Trophoblast cell (in vitro differentiated cells and primary cell): ENCODE results near the gene ANKRD39.

Source experiments
- DNase-seq, 2 donors: peaks; one replicate each; pipeline ENCODE4 v3.0.0-alpha.2; 2016
- H2AFZ ChIP-seq: 2 replicates; pipeline ENCODE4 v1.6.1; 2013; ENCODE audit warnings: low read length, moderate library complexity, mild to moderate bottlenecking; ENCODE audit not compliant: insufficient read depth, poor library complexity
- H2AK5ac ChIP-seq: 2 replicates; pipeline ENCODE4 v1.6.1; 2013; ENCODE audit warnings: mild to moderate bottlenecking, low read length
- H2BK120ac ChIP-seq: 2 replicates; pipeline ENCODE4 v1.6.1; 2013; ENCODE audit warnings: low read length, mild to moderate bottlenecking, moderate library complexity; ENCODE audit not compliant: insufficient read depth, poor library complexity
- H2BK12ac ChIP-seq: 2 replicates; pipeline ENCODE4 v1.6.1; 2013; ENCODE audit warnings: mild to moderate bottlenecking, low read length, moderate library complexity
- H2BK5ac ChIP-seq: 2 replicates; pipeline ENCODE4 v1.6.1; 2013; ENCODE audit warnings: low read length, low read depth, moderate library complexity, mild to moderate bottlenecking; ENCODE audit not compliant: poor library complexity
- H3K14ac ChIP-seq: 2 replicates; pipeline ENCODE4 v1.6.1; 2013; ENCODE audit warnings: mild to moderate bottlenecking, low read length
- H3K18ac ChIP-seq: 2 replicates; pipeline ENCODE4 v1.6.1; 2013; ENCODE audit warnings: mild to moderate bottlenecking, low read length
- H3K23ac ChIP-seq: 2 replicates; pipeline ENCODE4 v1.6.1; 2013; ENCODE audit warnings: low read length
- H3K27ac ChIP-seq: 2 replicates; pipeline ENCODE4 v1.5.1; 2013; ENCODE audit warnings: low read depth, mild to moderate bottlenecking, inconsistent platforms, low read length, moderate library complexity
- H3K27me3 ChIP-seq: 2 replicates; pipeline ENCODE4 v1.6.1; 2013; ENCODE audit warnings: inconsistent platforms, mild to moderate bottlenecking, low read length, moderate library complexity; ENCODE audit not compliant: insufficient read depth
- H3K36me3 ChIP-seq, 2 experiments: 1 replicate in 1 of 2; 2 replicates in 1 of 2; pipeline ENCODE4 v1.6.1; 2013; ENCODE audit warnings: low read length in 2 of 2, mild to moderate bottlenecking in 2 of 2, moderate library complexity in 1 of 2; ENCODE audit not compliant: insufficient read depth in 2 of 2, control insufficient read depth in 1 of 2
- H3K4ac ChIP-seq: 2 replicates; pipeline ENCODE4 v1.6.1; 2013; ENCODE audit warnings: low read depth, mild to moderate bottlenecking, low read length, moderate library complexity
- H3K4me1 ChIP-seq, 2 experiments: 1 replicate in 1 of 2; 2 replicates in 1 of 2; pipeline ENCODE4 v1.6.1; 2013; ENCODE audit warnings: low read length in 2 of 2, mild to moderate bottlenecking in 2 of 2, moderate library complexity in 1 of 2; ENCODE audit not compliant: insufficient read depth in 2 of 2, control insufficient read depth in 1 of 2
- H3K4me2 ChIP-seq: 2 replicates; pipeline ENCODE4 v1.6.1; 2013; ENCODE audit warnings: inconsistent platforms, mild to moderate bottlenecking, low read length, moderate library complexity
- H3K4me3 ChIP-seq: 2 replicates; pipeline ENCODE4 v1.5.1; 2013; ENCODE audit warnings: mild to moderate bottlenecking, low read depth, low read length, inconsistent platforms
- H3K79me1 ChIP-seq: one replicate; pipeline ENCODE4 v1.6.1; 2013; ENCODE audit warnings: low read length
- H3K79me2 ChIP-seq: 2 replicates; pipeline ENCODE4 v1.6.1; 2013; ENCODE audit warnings: low read length, mild to moderate bottlenecking; ENCODE audit not compliant: control insufficient read depth, insufficient read depth, poor library complexity
- H3K9ac ChIP-seq: 2 replicates; pipeline ENCODE4 v1.6.1; 2013; ENCODE audit warnings: mild to moderate bottlenecking, low read length
- H3K9me3 ChIP-seq: 2 replicates; pipeline ENCODE4 v1.6.1; 2013; ENCODE audit warnings: low read depth, mild to moderate bottlenecking, control low read depth, inconsistent platforms, low read length; ENCODE audit not compliant: insufficient read depth
- H4K12ac ChIP-seq: 2 replicates; pipeline ENCODE4 v1.6.1; 2013; ENCODE audit warnings: low read depth, mild to moderate bottlenecking, low read length, moderate library complexity
- H4K8ac ChIP-seq: 2 replicates; pipeline ENCODE4 v1.6.1; 2013; ENCODE audit warnings: low read depth, mild to moderate bottlenecking, low read length, moderate library complexity
- H4K91ac ChIP-seq: one replicate; pipeline ENCODE4 v1.6.1; 2013; ENCODE audit warnings: low read depth, mild to moderate bottlenecking, low read length, moderate library complexity
- WGBS: extraction: QIAGEN DNeasy Blood & Tissue Kit; methylation state at CpG from one replicate; pipeline ENCODE4 v1.1.7; 2013; ENCODE audit warnings: missing lambda C conversion rate; ENCODE audit not compliant: insufficient read length, insufficient coverage; ENCODE audit errors: extremely low coverage; 5-methylcytosine and 5-hydroxymethylcytosine counted together

Gene ANKRD39

DNA sequence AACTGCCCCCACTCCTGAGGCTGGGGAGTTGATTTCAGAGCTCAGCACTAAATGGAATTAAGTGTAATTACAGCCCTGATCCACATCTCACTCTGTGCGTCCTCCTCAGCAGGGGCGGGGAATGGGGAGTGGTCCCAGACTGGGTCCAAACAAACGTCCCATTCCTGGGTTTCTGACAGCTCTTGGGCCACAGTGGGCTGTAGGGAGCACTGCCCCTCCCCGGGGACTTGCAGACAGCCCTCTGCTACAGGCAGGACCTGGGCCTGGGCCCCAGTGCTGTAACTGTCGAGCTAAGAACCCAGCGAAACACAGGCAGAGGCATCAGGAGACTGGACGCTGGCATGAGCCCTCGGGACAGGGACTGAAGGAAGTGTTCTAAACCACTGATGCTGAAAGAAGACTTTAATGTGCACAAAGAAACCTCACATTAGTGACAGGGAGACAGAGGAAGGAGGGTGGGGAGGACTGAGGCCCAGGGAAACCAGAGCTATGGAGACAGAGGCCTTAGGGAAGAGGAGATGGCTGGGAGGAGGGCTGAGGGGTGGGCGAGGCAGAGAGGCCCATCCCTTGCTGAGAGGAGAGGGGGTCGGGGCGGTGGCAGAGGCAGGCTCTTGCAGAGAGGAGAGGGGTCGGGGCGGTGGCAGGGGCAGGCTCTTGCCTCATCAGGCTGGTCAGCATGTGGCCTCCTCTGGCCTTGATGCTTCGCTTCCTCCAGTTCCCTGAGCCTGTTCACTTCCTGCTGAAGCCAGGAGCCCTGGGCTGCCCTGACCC, 17.9 kb upstream of the ANKRD39 start:
- H3K27me3 ChIP-seq: no peaks in the 10 kb centered on the region
- H4K91ac ChIP-seq: peak overlapping the region; percentile 90
- H3K4me2 ChIP-seq: no peak overlapping the region
- no peaks in the 10 kb centered on the region for H3K36me3 ChIP-seq
- peak overlapping the region; percentile 48 for H2BK120ac ChIP-seq
- DNase-seq: peak in 1 of 2 donors; percentile 31
- peak overlapping the region; percentile 70 for H3K18ac ChIP-seq
- peaks cover 4% of the 10 kb centered on the region for H3K9me3 ChIP-seq
- peaks cover 11% of the 10 kb centered on the region for H3K79me2 ChIP-seq
- peak overlapping the region; percentile 75 for H2BK12ac ChIP-seq
- H3K23ac ChIP-seq: no peak overlapping the region
- WGBS: no CpG with 5 or more reads among the region's 14 CpGs
- peak overlapping the region; percentile 1 for H4K8ac ChIP-seq
- H3K14ac ChIP-seq: peak overlapping the region; percentile 74
- H3K4me3 ChIP-seq: no peak overlapping the region
- H3K4me1 ChIP-seq: peaks cover 52 to 62% of the 10 kb centered on the region in 2 experiments
- H3K27ac ChIP-seq: peak overlapping the region; percentile 14
- H4K12ac ChIP-seq: no peak overlapping the region
- no peak overlapping the region for H3K9ac ChIP-seq
- H2AFZ ChIP-seq: no peak overlapping the region
- H2AK5ac ChIP-seq: peak overlapping the region; percentile 96
- H3K4ac ChIP-seq: peak overlapping the region; percentile 5
- H3K79me1 ChIP-seq: peaks cover 60% of the 10 kb centered on the region
- H2BK5ac ChIP-seq: peak overlapping the region; percentile 2

DNA sequence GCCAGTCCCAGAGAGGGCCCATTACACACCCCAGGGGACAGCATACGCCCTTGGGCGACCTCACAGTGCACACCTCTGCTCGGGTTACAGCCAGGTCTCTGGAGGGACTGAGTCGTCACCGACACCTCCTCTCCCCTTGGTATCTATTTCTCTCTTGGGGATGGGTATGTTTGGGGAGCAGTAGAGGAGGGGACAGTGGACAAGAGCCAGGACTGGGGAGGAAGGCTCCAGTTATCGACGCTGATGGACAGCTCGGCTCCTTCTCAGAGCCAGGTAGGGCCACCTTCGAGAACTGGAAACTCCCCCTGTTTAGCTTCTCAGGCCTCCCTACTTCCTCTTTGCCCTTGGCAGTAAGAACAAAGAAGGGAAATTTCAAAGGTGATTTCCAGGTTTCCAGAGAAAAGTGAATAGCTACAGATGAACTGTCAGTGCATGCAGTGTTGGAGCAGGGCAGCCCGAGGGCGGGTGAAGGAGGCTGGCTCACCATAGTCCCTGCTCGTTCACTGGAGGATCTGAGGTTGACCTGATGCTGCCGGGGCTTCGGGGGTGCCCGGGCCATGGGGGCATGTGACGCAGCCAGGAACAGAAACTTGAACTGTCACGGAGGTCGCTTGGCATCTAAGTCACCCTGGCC, 16.5 kb upstream of the ANKRD39 start:
- H3K79me1 ChIP-seq: peaks cover 68% of the 10 kb centered on the region
- peak overlapping the region; percentile 70 for H3K18ac ChIP-seq
- peak in 1 of 2 donors; percentile 44 for DNase-seq
- no peak overlapping the region for H3K4me3 ChIP-seq
- H2BK120ac ChIP-seq: peak overlapping the region; percentile 77
- H2AFZ ChIP-seq: peak overlapping the region; percentile 13
- peak overlapping the region; percentile 90 for H4K91ac ChIP-seq
- H2BK12ac ChIP-seq: peak overlapping the region; percentile 75
- H3K79me2 ChIP-seq: peaks cover 20% of the 10 kb centered on the region
- H3K9me3 ChIP-seq: peaks cover 4% of the 10 kb centered on the region
- H3K36me3 ChIP-seq: no peaks in the 10 kb centered on the region
- peak overlapping the region; percentile 79 for H2BK5ac ChIP-seq
- H3K9ac ChIP-seq: no peak overlapping the region
- no peaks in the 10 kb centered on the region for H3K27me3 ChIP-seq
- H4K8ac ChIP-seq: peak overlapping the region; percentile 69
- H3K27ac ChIP-seq: peak overlapping the region; percentile 90
- H3K14ac ChIP-seq: peak overlapping the region; percentile 78
- H3K23ac ChIP-seq: no peak overlapping the region
- H3K4ac ChIP-seq: peak overlapping the region; percentile 3
- H3K4me1 ChIP-seq: peaks cover 45 to 57% of the 10 kb centered on the region in 2 experiments
- peak overlapping the region; percentile 96 for H2AK5ac ChIP-seq
- peak overlapping the region; percentile 37 for H3K4me2 ChIP-seq
- WGBS: no CpG with 5 or more reads among the region's 18 CpGs
- H4K12ac ChIP-seq: no peak overlapping the region

DNA sequence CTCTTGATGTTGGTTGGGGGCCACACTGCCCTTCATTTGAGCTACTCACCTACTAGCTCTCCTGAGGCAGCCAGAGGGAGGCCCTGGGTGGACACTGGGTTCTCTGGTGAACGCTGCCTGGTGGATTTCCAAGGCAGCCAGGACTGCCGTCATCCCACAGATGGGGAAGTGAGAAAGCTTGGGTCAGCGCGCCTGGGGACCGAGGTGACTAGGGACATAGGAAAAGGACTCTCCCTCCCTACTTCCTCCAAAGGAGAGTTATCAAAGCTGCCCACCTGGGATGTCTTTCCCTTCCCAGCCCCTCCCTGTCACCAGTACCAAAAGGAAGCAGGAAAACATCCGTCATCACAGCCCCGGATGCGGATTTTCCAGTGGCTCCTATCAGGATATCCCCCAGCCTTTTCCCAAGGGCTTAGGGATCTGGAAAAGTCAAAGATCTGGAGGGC, 15.9 kb upstream of the ANKRD39 start:
- peak overlapping the region; percentile 35 for H3K4ac ChIP-seq
- peaks cover 72% of the 10 kb centered on the region for H3K79me1 ChIP-seq
- H2AK5ac ChIP-seq: peak overlapping the region; percentile 73
- H4K8ac ChIP-seq: peak overlapping the region; percentile 69
- H3K4me2 ChIP-seq: peak overlapping the region; percentile 37
- peak overlapping the region; percentile 78 for H3K14ac ChIP-seq
- H2BK120ac ChIP-seq: peak overlapping the region; percentile 77
- no peaks in the 10 kb centered on the region for H3K36me3 ChIP-seq
- H3K79me2 ChIP-seq: peaks cover 26% of the 10 kb centered on the region
- H4K91ac ChIP-seq: peak overlapping the region; percentile 90
- H3K4me1 ChIP-seq: peaks cover 45 to 57% of the 10 kb centered on the region in 2 experiments
- H3K4me3 ChIP-seq: no peak overlapping the region
- H3K23ac ChIP-seq: no peak overlapping the region
- no peak overlapping the region for H3K9ac ChIP-seq
- no peaks in the 10 kb centered on the region for H3K27me3 ChIP-seq
- H4K12ac ChIP-seq: peak overlapping the region; percentile 75
- WGBS: no CpG with 5 or more reads among the region's 8 CpGs
- peak overlapping the region; percentile 54 for H3K18ac ChIP-seq
- peaks cover 4% of the 10 kb centered on the region for H3K9me3 ChIP-seq
- H2BK12ac ChIP-seq: peak overlapping the region; percentile 89
- DNase-seq: peak in 1 of 2 donors; percentile 46
- H2AFZ ChIP-seq: peak overlapping the region; percentile 12
- H2BK5ac ChIP-seq: peak overlapping the region; percentile 79
- H3K27ac ChIP-seq: peak overlapping the region; percentile 90

DNA sequence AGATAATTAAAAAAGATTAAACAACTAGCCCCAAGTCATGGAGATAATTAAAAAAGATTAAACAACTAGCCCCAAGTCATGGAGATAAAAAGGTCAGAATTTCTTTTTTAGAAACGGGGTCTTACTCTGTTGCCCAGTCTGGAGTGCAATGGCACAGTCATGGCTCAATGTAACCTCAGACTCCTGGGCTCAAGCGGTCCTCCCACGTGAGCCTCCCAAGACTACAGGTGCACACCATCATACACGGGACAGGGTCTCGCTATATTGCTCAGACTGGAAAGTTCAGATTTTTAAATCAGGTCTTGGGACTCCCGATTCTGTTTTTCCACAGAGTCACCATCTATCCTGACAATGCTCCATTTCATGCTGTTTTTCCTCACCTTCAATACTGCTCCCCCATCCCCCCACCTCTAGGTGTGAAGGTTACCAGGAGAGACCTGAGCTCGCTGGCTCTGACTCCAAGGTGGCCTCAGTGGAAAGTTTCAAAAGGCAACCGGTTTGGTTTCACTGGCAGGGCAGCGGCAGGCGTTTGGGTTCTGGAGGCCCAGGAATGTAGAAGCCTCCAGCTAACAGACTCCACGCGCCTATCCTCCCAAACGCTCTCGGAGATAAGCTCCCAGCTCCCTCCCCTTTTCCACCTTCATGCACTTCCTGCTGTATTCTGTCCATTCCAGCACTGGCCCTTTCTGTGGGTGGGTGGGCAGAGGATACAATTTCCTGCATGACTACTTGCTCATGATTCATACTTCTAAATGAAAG, 15.0 kb upstream of the ANKRD39 start:
- Histone ChIP-seq H2BK12ac (peak overlapping the region; percentile 44), H4K12ac (no peak overlapping the region), H2BK120ac (peak overlapping the region; percentile 2), H3K9ac (no peak overlapping the region), H3K14ac (no peak overlapping the region), H3K4me1 (peaks cover 45 to 56% of the 10 kb centered on the region in 2 experiments), H3K36me3 (peaks cover 0 to 7% of the 10 kb centered on the region in 2 experiments), H3K18ac (no peak overlapping the region), H3K27me3 (no peaks in the 10 kb centered on the region), H3K4ac (no peak overlapping the region), H4K8ac (no peak overlapping the region), H2AK5ac (no peak overlapping the region), H2AFZ (no peak overlapping the region), H3K4me2 (peak overlapping the region; percentile 5), H3K23ac (no peak overlapping the region), H3K79me2 (peaks cover 33% of the 10 kb centered on the region), H3K4me3 (no peak overlapping the region), H3K9me3 (peaks cover 2% of the 10 kb centered on the region), H4K91ac (peak overlapping the region; percentile 29), H2BK5ac (peak overlapping the region; percentile 26), H3K79me1 (peaks cover 74% of the 10 kb centered on the region), H3K27ac (peak overlapping the region; percentile 90)
- DNase-seq: peak; percentile 85 to 86
- no CpG with 5 or more reads among the region's 14 CpGs for WGBS
